Hematopoietic multipotent progenitor cell treated with erythropoietin and hydrocortisone succinate and interleukin-3 and kit ligand, for 15 days (in vitro differentiated cells): ENCODE measurements around the gene TENM4.
"Not testable (repeated sequence)": the region's sequence is repeated elsewhere in the genome, so short reads cannot be mapped to it uniquely, and the experiment has no call there.

Source experiments
- DNase-seq: peaks from one replicate; pipeline ENCODE4 v3.0.0-alpha.2; 2015; ENCODE audit warnings: low spot score

The TENM4 gene

GRCh38 chr11:78838417-78838816 lies 602.4 kb downstream of the TENM4 start:
- no peak for DNase-seq

DNA sequence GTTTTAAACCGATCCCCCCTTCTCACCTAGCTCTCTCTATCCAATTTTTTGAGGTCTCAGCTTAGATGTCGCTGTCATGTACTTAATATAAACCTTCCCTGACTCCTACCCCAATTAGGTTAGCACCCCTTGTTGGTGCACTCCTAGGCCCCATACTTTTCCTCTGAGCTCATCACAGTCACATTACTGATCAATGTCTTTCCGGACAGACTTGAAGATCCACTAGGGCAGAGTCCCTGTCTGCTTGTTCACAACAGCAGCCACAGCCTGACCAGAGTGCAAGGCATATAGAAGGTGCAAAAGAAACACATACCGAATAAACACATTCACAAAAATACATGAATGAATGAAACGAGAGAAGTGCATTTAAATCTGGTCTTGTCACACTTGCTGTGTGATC lies 605.2 kb downstream of the TENM4 start:
- DNase-seq: no peak

GRCh38 chr11:78834886-78835285 lies 605.9 kb downstream of the TENM4 start:
- DNase-seq: no peak

DNA sequence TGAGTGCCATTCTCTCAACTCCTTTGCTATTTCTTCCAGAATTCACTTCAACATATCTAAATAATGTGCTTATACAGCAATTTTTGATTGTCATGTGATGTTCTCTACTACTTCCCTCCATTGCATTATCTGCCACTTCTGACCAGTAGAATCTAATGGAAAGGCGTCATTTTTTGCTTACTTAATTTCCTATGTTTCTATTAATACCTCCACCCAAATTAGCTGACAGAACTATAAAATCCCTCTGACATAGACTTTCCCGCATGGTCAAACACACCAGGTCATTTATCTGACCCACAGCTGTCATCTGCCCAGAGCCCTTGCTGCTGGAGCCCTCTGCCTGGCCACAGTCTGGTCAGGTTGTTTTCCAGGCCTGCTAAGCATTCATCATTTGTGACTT lies 607.6 kb downstream of the TENM4 start:
- DNase-seq: no peak

- DNase-seq: no peak
Measured at GRCh38 chr11:78832226-78832947, 608.4 kb downstream of the TENM4 start.

DNA sequence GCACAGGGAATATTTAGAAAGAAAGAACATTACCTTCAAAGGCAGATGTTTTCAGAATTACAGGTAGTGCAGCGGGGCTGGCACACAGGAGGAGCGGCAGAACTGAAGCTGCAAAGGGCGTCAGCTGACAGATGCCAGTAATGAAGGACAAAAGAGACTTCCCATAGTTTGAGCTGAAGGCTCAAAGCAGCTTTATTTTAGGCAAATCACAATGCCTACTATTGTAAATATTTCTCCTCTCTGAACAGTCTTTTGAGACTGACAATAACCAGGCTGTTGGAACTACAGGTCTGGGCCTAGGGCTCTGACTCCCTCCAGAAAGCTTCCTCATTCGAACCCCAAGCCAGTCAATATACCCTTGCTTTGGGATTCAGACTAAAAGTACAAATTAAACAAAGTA lies 609.3 kb downstream of the TENM4 start:
- no peak for DNase-seq

DNA sequence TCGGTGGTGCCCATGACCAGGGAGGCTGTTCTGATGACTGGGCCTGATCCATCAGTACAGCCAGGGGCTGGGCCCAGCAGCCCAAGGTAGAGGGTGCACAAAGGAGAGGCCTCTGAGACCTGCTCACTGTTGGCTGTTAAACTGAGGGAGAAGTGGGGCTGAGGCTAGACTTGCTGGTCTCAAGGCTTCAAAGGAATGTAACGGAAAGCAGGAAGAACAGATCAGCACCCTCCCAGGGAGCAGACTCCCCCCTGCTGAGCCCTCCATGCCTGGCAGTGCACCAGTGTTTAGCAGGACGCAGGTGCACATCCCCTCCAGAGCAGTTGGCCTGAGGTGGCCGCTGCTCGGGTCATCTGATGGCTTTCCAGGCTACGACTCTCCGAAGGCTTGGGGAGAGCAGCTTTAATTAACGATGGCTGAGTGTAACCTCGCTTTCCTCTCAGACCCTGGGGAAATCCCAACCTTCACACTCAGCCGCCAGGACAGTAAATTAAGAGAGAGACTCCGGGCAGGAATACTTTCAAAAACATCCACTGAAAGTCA lies 610.5 kb downstream of the TENM4 start:
- no peak for DNase-seq

DNA sequence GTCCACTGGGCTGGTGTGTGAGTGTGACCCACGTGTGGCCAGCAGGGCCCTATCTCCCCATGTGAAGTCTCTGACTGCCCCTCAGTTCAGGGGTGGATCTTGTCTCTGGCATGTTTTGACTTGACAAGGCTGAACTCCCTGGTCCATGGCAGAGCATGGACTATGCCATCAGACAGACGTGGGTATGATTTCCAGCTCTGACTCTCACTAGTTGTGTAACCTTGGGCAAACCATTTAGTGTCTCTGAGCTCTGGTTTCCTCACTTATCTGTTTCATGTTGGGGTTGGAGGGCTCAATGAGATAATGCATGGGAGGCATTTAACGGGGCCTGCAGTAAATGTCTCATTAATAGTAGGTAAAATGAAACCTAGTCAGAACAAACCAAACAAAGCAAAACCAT lies 611.7 kb downstream of the TENM4 start:
- no peak for DNase-seq

GRCh38 chr11:78828676-78829075 lies 612.2 kb downstream of the TENM4 start:
- DNase-seq: no peak

- not testable (repeated sequence) for DNase-seq
Measured at GRCh38 chr11:78827291-78827690, 613.5 kb downstream of the TENM4 start.

- DNase-seq: no peak
Measured at GRCh38 chr11:78825591-78826020, 615.2 kb downstream of the TENM4 start.

DNA sequence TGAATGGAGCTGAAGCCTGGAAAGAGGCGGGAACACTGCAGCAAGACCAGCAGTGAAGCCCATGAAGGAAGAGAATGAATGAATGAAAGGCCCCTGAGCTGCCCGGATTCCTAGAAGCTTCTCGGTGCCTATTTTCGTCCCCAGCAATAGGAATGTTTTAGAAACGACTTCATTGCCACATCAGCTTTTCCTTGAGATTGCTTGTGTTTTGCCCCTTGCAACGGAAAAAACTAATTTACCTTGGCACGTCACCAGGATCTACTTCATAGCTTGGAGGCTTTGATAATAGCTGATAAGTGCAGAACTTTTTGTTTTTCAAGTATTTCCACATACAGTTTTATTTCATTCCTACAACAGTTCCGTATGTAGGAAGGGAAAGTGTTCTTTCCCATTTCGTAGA lies 617.2 kb downstream of the TENM4 start:
- no peak for DNase-seq

DNA sequence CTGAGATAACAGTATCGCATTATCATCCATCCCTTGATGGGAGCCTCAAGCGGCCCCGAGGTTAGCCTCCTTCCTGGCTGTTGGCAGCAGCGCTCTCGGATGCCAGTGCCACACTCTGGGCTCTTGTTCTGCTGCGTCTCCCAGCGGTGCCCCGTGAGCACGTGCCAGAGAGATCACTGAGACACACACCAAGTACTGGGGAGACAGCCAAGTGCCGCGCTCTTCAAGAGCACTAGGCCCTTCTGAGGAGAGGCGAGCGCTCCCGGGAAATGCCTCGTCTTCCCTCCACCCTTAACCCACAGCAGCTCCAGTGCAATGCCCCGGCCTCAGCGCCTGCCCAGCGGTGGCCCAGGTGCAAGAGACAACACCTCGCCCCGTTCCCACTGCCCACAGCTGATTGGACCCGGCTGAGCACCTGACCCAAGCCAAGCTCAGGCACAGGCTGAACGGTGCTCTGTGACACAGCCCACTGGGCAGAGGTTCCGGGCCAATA lies 617.9 kb downstream of the TENM4 start:
- DNase-seq: no peak

- no peak for DNase-seq
Measured at GRCh38 chr11:78821371-78822306, 619.2 kb downstream of the TENM4 start.

- no peak for DNase-seq
Measured at GRCh38 chr11:78820741-78821140, 620.1 kb downstream of the TENM4 start.

DNA sequence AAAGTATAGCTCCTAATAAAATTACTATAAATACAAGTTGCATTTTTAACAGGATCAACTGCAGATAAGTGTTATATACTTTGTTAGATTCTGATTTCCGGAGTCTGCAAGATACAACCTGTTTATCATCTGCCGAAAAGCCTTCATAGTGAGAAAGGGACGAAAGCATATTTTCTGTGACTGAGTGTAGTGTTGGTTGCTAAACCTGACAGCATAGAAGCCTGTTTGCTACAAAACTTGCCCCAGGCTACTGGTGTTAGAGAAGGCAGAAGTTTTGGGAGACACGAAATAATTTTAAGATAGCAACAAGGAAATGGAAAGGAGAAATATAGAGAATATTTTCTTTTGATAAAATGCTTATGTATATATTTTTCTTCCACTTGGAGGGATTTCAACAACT lies 622.6 kb downstream of the TENM4 start:
- DNase-seq: no peak

DNA sequence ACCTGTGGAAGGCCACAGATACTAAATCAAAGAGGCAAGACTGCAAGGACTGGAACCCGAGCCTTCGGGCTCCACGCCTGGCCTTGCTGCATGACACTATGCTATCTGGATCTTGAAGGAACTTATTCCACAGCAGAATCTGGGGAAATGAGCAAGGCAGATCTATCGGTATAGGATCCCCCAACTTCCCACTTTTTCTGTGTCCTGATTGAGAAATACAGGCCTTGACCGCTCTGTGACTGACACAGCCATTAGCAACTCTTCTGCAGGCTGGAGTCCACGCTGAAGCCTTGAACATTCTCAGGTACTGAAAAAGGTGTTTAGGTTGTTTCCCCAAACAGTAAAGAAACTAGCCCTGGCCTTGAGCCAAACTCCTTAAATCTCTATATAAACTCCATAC lies 625.0 kb downstream of the TENM4 start:
- DNase-seq: no peak

GRCh38 chr11:78812513-78813293 lies 628.1 kb downstream of the TENM4 start:
- no peak for DNase-seq

DNA sequence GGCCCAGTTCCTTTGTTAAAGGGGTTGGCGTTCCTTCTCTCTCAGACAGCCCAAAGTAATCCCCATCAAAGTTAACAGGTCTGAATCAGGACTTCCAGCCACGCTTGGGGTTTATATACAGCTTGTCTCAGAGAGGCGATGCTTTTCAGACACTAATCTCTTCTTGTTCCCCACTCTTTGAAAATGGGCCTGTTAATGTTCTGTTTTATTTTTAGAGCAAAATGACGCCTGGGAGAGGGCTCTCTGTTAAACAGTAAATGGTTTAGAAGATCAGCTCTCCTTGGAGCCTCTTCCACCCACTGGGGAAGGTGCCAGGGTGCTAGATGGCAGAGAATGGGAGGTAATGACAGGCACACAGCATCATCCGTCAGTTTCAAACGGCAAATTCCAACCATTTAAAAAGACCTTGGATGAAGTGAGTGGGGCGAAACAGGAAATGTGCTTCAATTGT lies 630.2 kb downstream of the TENM4 start:
- DNase-seq: no peak

GRCh38 chr11:78809931-78810541 lies 630.8 kb downstream of the TENM4 start:
- no peak for DNase-seq

DNA sequence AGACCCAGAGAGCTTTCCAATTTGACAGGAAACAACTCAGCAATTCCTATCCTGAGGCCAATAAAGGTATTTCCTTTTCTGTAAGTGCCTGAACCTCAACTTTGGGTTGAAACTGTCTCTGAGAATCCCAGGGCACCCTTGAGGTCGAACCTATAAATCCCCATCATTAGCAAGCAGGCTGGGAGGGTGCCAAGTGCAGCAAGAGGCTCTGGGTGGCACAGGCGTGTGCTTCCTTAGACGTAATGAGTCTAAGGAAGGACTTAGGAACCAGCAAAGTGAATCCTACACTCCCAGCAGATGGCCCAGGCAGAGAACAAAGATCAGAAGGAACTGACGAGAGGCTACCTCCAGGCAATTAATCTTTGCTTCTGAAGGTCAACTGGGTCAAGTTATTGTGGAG lies 631.9 kb downstream of the TENM4 start:
- no peak for DNase-seq
